Stimulated activated naive CD8-positive, alpha-beta T cell treated with anti-CD3 and anti-CD28 coated beads, Interleukin-15, amount 100 ng/mL, for 72 hours (primary cell): ENCODE measurements around the gene GNAS.

ENCODE experiments used
- ATAC-seq: fragments of 150-1000 bp; cut with Tn5 transposase; 2 replicates; pipeline ENCODE4 v1.10.0; 2021; ENCODE audit warnings: mild to moderate bottlenecking, moderate library complexity
- DNase-seq, 2 donors: peaks; one replicate each; pipeline ENCODE4 v3.0.0; 2021 to 2022
- H3K27ac Mint-ChIP-seq, 2 donors: one replicate each; pipeline ENCODE4 v1.8.0; 2022; ENCODE audit warnings: mild to moderate bottlenecking in 2 of 2, mixed read lengths in 2 of 2, moderate library complexity in 2 of 2
- H3K27me3 Mint-ChIP-seq: one replicate; pipeline ENCODE4 v1.8.0; 2022; ENCODE audit warnings: mixed read lengths
- H3K4me1 Mint-ChIP-seq: one replicate; pipeline ENCODE4 v1.8.0; 2022; ENCODE audit warnings: mild to moderate bottlenecking, mixed read lengths
- H3K4me3 Mint-ChIP-seq, 2 donors: one replicate each; pipeline ENCODE4 v1.8.0; 2022; ENCODE audit warnings: mild to moderate bottlenecking in 2 of 2, mixed read lengths in 2 of 2, moderate library complexity in 1 of 2
- H3K9me3 Mint-ChIP-seq, 2 donors: one replicate each; pipeline ENCODE4 v1.8.0; 2022; ENCODE audit warnings: mixed read lengths in 2 of 2

Gene GNAS

DNA sequence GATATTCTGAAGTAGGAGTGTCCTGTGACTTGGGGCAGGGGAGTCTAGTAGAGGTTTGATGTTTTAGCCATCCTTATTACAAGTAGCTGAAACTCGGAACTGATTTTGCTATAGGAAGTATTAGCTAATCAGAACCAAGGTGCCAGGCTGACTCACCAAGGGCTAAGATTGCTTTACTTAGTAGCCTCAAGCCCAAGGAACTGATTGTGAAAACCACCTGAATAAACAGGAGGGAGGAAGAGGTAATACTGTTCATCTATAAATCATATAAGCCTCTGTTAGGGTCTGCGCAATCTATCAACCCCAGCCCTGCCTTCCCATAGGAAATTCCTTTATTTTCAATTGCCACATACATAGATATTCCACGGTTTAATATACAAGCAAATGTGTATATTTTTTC, 54.4 kb downstream of the GNAS start:
- H3K4me1 Mint-ChIP-seq = peaks cover 94% of the 10 kb centered on the region
- ATAC-seq = peak; percentile 62
- peak overlapping the region in 1 of 2 donors; percentile 47 for H3K27ac Mint-ChIP-seq
- no peak for DNase-seq
- H3K4me3 Mint-ChIP-seq = peak overlapping the region; percentile 73 to 76
- no peaks in the 10 kb centered on the region for H3K27me3 Mint-ChIP-seq
- no peaks in the 10 kb centered on the region for H3K9me3 Mint-ChIP-seq

- H3K4me1 Mint-ChIP-seq = peaks cover 95% of the 10 kb centered on the region
- ATAC-seq = peak; percentile 89
- H3K27me3 Mint-ChIP-seq = no peaks in the 10 kb centered on the region
- H3K27ac Mint-ChIP-seq = peak overlapping the region; percentile 77 to 90
- peak; percentile 38 to 64 for DNase-seq
- H3K4me3 Mint-ChIP-seq = peak overlapping the region; percentile 73 to 76
- no peaks in the 10 kb centered on the region for H3K9me3 Mint-ChIP-seq
These were observed 55.0 kb downstream of the GNAS start for GRCh38 chr20:58907320-58908137.

DNA sequence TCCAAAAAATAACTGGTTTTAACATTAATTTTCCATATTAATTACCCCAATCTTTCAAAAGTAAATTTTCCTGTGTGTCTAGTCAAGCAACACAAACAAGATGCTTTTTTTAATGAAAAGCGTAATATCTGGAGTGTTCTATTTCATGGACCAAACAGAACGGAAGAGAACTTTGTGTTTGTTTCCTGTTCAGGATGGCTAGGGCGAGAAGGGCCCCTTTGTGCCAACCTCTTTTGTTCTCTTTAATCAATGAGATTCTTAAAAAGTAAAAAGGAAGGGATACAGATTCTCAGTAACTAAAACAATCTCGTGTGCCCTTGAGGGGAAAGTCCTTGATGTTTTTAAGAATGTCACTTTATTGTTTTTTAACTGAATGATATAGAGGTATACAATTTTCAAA, 55.7 kb downstream of the GNAS start:
- DNase-seq (no peak), ATAC-seq (no peak)
- H3K4me1 Mint-ChIP-seq = peaks cover 93% of the 10 kb centered on the region

GRCh38 chr20:58908941-58909340, 56.4 kb downstream of the GNAS start:
- peaks cover 86% of the 10 kb centered on the region for H3K4me1 Mint-ChIP-seq
- peak overlapping the region in 1 of 2 donors; percentile 42 for H3K27ac Mint-ChIP-seq
- H3K9me3 Mint-ChIP-seq = no peaks in the 10 kb centered on the region
- no peak overlapping the region for H3K4me3 Mint-ChIP-seq
- DNase-seq = no peak
- no peaks in the 10 kb centered on the region for H3K27me3 Mint-ChIP-seq
- ATAC-seq = no peak

More for the DNA sequence above, 55.7 kb downstream of the GNAS start:
- Mint-ChIP-seq H3K27ac (peak overlapping the region; percentile 77 to 90), H3K4me3 (peak overlapping the region; percentile 73 to 76), H3K27me3 (no peaks in the 10 kb centered on the region), H3K9me3 (no peaks in the 10 kb centered on the region)

GRCh38 chr20:58909585-58909984, 57.1 kb downstream of the GNAS start:
- no peaks in the 10 kb centered on the region for H3K9me3 Mint-ChIP-seq
- ATAC-seq = no peak
- no peak for DNase-seq
- no peak overlapping the region for H3K27ac Mint-ChIP-seq
- H3K4me1 Mint-ChIP-seq = peaks cover 80% of the 10 kb centered on the region
- no peak overlapping the region for H3K4me3 Mint-ChIP-seq
- H3K27me3 Mint-ChIP-seq = no peaks in the 10 kb centered on the region

- no peak overlapping the region for H3K4me3 Mint-ChIP-seq
- DNase-seq = no peak
- no peak for ATAC-seq
- H3K27me3 Mint-ChIP-seq = no peaks in the 10 kb centered on the region
- H3K27ac Mint-ChIP-seq = peak overlapping the region in 1 of 2 donors; percentile 7
- H3K4me1 Mint-ChIP-seq = peaks cover 71% of the 10 kb centered on the region
- H3K9me3 Mint-ChIP-seq = no peaks in the 10 kb centered on the region
These were observed 58.0 kb downstream of the GNAS start for GRCh38 chr20:58910473-58910872.

DNA sequence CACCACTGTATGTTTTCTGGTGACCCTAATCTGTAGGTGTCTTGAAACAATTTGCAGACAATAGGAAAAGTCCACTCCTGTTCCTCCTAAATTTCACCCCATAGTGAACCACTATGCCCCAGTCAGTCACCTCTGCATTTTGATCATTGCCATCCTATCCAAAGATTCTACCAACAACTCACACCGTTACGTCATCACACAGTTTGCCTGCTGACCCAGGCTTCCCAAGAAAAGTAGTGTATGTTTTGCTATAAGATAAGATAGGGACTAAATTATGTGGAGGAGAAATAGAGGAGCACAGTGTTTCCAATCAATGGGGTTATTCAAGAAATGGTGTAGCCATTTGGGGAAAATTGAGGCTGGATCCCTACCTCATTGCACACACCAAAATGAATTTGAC, 58.8 kb downstream of the GNAS start:
- Mint-ChIP-seq H3K4me1 (peaks cover 62% of the 10 kb centered on the region), H3K4me3 (no peak overlapping the region), H3K27ac (no peak overlapping the region), H3K27me3 (no peaks in the 10 kb centered on the region), H3K9me3 (no peaks in the 10 kb centered on the region)
- DNase-seq (no peak), ATAC-seq (no peak)

DNA sequence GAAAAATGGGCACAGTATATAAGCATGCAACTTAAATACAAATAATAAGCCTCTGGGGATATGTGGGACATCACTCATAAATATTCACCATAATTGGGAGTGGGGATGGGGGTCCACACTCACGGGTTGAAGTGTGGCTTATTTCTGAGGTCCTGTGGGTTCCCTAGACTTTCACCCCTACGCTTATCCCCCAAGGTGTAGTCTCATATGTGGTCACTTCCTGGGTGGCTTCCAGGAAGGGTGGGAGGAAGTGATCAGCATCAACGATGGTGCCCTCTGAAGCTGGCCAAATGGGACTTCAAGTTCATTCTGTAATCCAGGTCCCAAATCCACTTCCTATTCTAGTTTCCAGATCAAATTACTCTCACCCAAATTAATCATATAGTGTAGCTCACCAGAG, 59.5 kb downstream of the GNAS start:
- ATAC-seq = peak; percentile 49

DNA sequence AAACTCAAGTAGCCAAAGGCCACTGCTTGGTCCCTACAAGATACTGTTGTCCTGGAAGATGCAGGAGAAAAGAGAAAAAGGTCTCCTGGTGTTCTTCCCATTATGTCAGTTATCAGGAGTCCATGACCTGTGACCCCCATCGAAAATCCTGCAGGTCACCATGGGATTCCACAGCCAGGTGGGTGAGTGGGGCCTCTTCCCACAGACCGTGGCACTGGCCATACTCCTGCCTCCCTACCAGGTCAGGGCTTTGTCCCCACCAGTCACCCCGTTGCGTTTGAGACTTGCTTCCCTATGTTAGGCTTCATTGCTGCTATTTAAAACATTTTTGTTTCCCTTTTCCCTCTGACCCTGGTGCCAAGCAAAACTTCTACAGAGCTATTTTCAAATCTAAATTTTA, 60.6 kb downstream of the GNAS start:
- Mint-ChIP-seq H3K4me3 (no peak overlapping the region), H3K27ac (no peak overlapping the region), H3K9me3 (no peaks in the 10 kb centered on the region), H3K27me3 (no peaks in the 10 kb centered on the region), H3K4me1 (peaks cover 45% of the 10 kb centered on the region)
- ATAC-seq (no peak), DNase-seq (no peak)

More for the DNA sequence above, 59.5 kb downstream of the GNAS start:
- DNase-seq = no peak
- H3K4me3 Mint-ChIP-seq = no peak overlapping the region
- peaks cover 56% of the 10 kb centered on the region for H3K4me1 Mint-ChIP-seq
- no peak overlapping the region for H3K27ac Mint-ChIP-seq
- no peaks in the 10 kb centered on the region for H3K27me3 Mint-ChIP-seq
- H3K9me3 Mint-ChIP-seq = no peaks in the 10 kb centered on the region

DNA sequence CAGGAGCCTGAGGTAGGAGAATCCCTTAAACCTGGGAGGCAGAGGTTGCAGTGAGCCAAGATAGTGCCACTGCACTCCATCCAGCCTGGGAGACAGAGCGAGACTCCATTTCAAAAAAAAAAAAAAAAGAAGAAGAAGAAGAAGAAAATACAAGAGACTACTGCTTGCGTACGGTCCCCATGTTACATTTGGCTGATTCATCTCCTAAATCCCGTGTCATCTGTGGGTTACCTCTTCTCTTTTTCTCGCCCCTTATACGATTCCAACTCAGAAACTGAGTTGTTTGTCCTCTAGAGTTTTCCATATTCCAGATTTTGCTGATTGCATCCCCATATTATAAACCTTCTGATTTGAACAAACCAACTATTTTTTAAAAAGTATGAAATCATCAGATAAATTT, 66.1 kb downstream of the GNAS start:
- no peak overlapping the region for H3K4me3 Mint-ChIP-seq
- H3K27me3 Mint-ChIP-seq = peaks cover 9% of the 10 kb centered on the region
- H3K27ac Mint-ChIP-seq = peak overlapping the region in 1 of 2 donors; percentile 69

GRCh38 chr20:58921564-58921963, 69.0 kb downstream of the GNAS start:
- Mint-ChIP-seq H3K4me1 (no peaks in the 10 kb centered on the region), H3K9me3 (peaks cover 0 to 8% of the 10 kb centered on the region in 2 donors), H3K27me3 (peaks cover 9% of the 10 kb centered on the region), H3K27ac (no peak overlapping the region), H3K4me3 (no peak overlapping the region)
- ATAC-seq = no peak
- DNase-seq = no peak

More for the DNA sequence above, 66.1 kb downstream of the GNAS start:
- peaks cover 0 to 8% of the 10 kb centered on the region in 2 donors for H3K9me3 Mint-ChIP-seq
- no peak for DNase-seq
- no peaks in the 10 kb centered on the region for H3K4me1 Mint-ChIP-seq
- no peak for ATAC-seq

DNA sequence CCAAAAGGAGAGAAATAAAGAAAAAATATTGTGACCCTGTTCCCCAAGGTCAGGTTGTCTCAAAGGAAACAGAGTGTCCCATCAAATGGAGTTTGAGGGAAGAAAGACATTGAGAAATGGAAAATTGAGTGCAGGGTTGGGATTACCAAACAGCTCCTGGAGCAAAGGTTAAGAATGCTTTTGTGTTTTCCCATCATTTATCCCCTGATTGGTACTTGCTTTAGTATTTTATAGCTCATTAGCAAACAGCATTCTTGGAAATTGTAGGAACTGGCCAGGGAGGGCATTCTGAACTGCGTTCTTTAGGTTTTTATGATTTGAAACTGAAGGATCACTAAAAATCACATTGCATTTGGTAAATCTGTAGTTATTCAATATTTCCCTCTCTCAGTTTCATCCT, 69.5 kb downstream of the GNAS start:
- Mint-ChIP-seq H3K27ac (no peak overlapping the region), H3K9me3 (peaks cover 0 to 8% of the 10 kb centered on the region in 2 donors), H3K4me3 (no peak overlapping the region), H3K27me3 (peaks cover 9% of the 10 kb centered on the region), H3K4me1 (no peaks in the 10 kb centered on the region)
- no peak for DNase-seq
- ATAC-seq = no peak

GRCh38 chr20:58923117-58923712, 70.7 kb downstream of the GNAS start:
- H3K27me3 Mint-ChIP-seq = peaks cover 9% of the 10 kb centered on the region
- no peak overlapping the region for H3K27ac Mint-ChIP-seq
- H3K4me1 Mint-ChIP-seq = no peaks in the 10 kb centered on the region
- ATAC-seq = no peak
- no peak for DNase-seq
- H3K9me3 Mint-ChIP-seq = peaks cover 0 to 8% of the 10 kb centered on the region in 2 donors
- H3K4me3 Mint-ChIP-seq = no peak overlapping the region

GRCh38 chr20:58926802-58927489, 74.4 kb downstream of the GNAS start:
- no peak for ATAC-seq
- Mint-ChIP-seq H3K27me3 (peaks cover 25% of the 10 kb centered on the region), H3K4me1 (no peaks in the 10 kb centered on the region), H3K9me3 (no peaks in the 10 kb centered on the region), H3K27ac (no peak overlapping the region), H3K4me3 (no peak overlapping the region)
- no peak for DNase-seq

- Mint-ChIP-seq H3K27ac (no peak overlapping the region), H3K9me3 (no peaks in the 10 kb centered on the region), H3K4me3 (no peak overlapping the region), H3K4me1 (no peaks in the 10 kb centered on the region), H3K27me3 (peaks cover 25% of the 10 kb centered on the region)
- no peak for ATAC-seq
- no peak for DNase-seq
These were observed 75.1 kb downstream of the GNAS start for GRCh38 chr20:58927490-58928061.
